AG04450 (cell line): Measurements from ENCODE around the gene TTYH3. TPM values are rescaled to one million over a fixed set of nuclear protein-coding genes. Genes with fewer than 3 reads are reported as not detected.

ENCODE experiments used
- CTCF ChIA-PET: fragments of 300-600, 350-600 bp; formaldehyde crosslinking; extraction: SDS; loops from one replicate; lab custom pipeline; 2022; ENCODE audit warnings: antibody characterized with exemption, inconsistent platforms; lab: Charles Lee
- POLR2A ChIA-PET: fragments of 350-600 bp; formaldehyde crosslinking; extraction: SDS; loops from one replicate; lab custom pipeline; 2021; ENCODE audit warnings: antibody characterized with exemption, inconsistent platforms; lab: Yijun Ruan, JAX
- DNase-seq: peaks from one replicate; pipeline ENCODE4 v3.0.0-alpha.2; 2011; ENCODE audit warnings: low read depth, low spot score
- H3K27ac ChIP-seq: one replicate; pipeline ENCODE4 v1.5.1; 2012; ENCODE audit warnings: low read depth, low read length, control low read depth
- H3K27me3 ChIP-seq: one replicate; pipeline ENCODE4 v1.6.0; 2012; ENCODE audit warnings: low read length; ENCODE audit not compliant: control insufficient read depth, insufficient read depth
- H3K4me3 ChIP-seq: 2 replicates; pipeline ENCODE4 v1.5.1; 2011; ENCODE audit warnings: mild to moderate bottlenecking, low read depth, low read length, control low read depth
- H3K9me3 ChIP-seq: 2 replicates; pipeline ENCODE4 v1.5.1; 2012; ENCODE audit warnings: low read length; ENCODE audit not compliant: control insufficient read depth, insufficient read depth
- polyA plus RNA-seq: library from polyadenylated mRNA; depleted of rRNA; stranded (reverse); fragments of >200 nt; gene quantifications from 2 replicates; pipeline ENCODE4 v1.2.3, GENCODE V29; 2011
- TF ChIP-seq, protein P1 (sequence below): IDR thresholded peaks from 2 replicates; pipeline ENCODE4 v1.5.1; 2011; ENCODE audit warnings: low read depth, low read length, control low read depth, inconsistent platforms

The TTYH3 gene
- polyA plus RNA-seq, 1 experiment: 30.8 TPM

DNA sequence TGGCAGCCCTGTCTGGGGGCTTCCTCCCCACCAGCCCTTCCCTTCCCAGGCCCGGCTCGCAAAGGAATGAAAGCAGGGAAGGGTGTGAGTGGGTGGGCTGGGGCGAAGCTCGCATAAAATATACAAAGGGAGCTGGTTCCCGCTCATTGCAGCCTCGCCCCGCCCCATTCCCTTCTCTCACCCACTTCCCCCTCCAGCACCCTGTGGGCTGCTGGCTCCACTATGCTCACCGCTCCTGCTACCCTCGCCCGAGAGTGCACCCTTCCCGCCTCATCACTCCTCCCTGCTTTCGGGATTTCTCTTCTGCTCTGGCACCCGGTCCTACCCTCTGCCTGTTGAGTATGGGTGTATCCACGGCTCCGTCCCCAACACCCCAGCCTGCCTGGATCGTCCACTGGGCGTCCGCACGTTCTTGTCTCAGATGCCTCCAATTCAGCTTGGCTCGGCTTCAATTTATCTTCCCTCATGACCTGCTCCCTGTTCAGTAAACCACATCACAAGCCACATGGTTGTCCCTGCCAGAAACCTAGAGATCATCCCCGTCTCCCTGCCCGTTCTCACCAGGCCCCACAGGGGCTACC is 14.4 kb upstream of the TTYH3 start:
- ChIA-PET POLR2A (interaction anchor here (1.0 kb wide), 1 partner anchor 32 kb away, joined by 3 read pairs; no protein-coding TSS in a partner anchor), CTCF (interaction anchor here (1.2 kb wide), 1 partner anchor 8 kb away, joined by 4 read pairs; no protein-coding TSS in a partner anchor)
- H3K27ac ChIP-seq: no peak overlapping the region
- no peaks in the 10 kb centered on the region for H3K27me3 ChIP-seq
- TF ChIP-seq, protein P1, sequence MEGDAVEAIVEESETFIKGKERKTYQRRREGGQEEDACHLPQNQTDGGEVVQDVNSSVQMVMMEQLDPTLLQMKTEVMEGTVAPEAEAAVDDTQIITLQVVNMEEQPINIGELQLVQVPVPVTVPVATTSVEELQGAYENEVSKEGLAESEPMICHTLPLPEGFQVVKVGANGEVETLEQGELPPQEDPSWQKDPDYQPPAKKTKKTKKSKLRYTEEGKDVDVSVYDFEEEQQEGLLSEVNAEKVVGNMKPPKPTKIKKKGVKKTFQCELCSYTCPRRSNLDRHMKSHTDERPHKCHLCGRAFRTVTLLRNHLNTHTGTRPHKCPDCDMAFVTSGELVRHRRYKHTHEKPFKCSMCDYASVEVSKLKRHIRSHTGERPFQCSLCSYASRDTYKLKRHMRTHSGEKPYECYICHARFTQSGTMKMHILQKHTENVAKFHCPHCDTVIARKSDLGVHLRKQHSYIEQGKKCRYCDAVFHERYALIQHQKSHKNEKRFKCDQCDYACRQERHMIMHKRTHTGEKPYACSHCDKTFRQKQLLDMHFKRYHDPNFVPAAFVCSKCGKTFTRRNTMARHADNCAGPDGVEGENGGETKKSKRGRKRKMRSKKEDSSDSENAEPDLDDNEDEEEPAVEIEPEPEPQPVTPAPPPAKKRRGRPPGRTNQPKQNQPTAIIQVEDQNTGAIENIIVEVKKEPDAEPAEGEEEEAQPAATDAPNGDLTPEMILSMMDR: no peak
- H3K9me3 ChIP-seq: no peaks in the 10 kb centered on the region
- no peak overlapping the region for H3K4me3 ChIP-seq
- no peak for DNase-seq

DNA sequence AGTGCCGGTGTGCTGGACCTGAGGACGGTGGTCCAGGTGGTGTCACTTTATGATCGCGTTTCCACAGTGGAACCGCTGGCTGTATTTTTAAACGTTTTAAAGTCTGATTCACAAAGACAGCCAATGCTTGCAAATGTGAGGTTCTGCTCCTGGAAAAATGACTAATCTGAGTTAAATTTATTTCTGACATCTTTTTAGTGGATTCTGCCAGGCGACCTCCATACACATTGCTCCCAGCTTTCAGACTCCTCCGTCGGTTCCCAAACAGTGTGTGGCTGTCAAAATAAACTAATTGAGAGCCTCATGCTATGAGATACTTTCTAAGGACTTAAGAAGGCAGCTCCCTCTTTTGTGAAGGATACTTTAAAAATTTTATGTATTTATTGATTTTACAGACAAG is 12.7 kb upstream of the TTYH3 start:
- DNase-seq: peak; percentile 44
- ChIA-PET POLR2A (interaction anchor here (0.6 to 2.9 kb wide), 2 partner anchors 9 to 12 kb away, joined by 3 to 10 read pairs; partner anchors contain the start of gene TTYH3), CTCF (interaction anchor here (1.0 to 1.1 kb wide), 2 partner anchors 52 to 167 kb away, joined by 3 read pairs; no protein-coding TSS in a partner anchor)
- TF ChIP-seq, protein P1: no peak
- Histone ChIP-seq H3K9me3 (no peaks in the 10 kb centered on the region), H3K27me3 (no peaks in the 10 kb centered on the region), H3K27ac (peak overlapping the region; percentile 39), H3K4me3 (peak overlapping the region; percentile 38)

DNA sequence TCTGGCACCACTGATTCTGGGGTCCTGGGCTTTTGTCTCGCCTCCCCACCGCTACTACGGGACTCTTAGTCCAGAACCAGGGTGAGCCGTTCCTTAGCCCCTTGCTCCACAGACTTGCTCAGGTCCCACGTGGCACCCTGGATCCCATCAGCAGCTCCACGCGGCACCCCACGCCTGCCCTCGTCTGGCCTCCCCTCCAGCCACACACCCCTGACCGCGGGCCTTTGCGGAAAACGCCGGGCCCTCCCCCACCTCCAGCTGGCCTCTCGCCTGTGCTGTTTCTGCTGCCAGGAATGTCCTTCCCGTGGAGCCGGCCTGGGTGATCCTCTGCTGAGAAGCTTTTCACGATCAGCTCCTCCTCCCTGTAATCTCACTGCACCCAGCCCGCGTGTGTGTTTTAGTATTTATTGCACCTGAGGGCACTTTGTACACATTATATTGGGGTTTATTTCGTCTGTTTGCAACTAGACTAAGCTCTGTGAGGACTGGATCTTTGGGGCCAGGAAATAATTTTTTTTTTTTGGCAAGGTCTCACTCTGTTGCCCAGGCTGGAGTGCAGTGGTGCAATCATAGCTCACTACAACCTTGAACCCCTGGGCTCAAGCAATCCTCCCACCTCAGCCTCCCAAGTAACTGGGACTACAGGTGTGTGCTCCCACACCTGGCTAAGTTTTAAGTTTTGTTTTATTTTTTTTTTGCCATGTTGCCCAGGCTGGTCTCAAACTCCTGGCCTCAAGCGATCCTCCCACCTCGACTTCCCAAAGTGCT is 10.5 kb upstream of the TTYH3 start:
- CTCF ChIA-PET: interaction anchor here (0.6 to 1.1 kb wide), 4 partner anchors 10 to 137 kb away, joined by 3 to 4 read pairs (median 4); no protein-coding TSS in a partner anchor
- POLR2A ChIA-PET: interaction anchor here (0.6 to 2.9 kb wide), 2 partner anchors 10 to 199 kb away, joined by 3 to 10 read pairs; partner anchors contain the start of gene TTYH3

DNA sequence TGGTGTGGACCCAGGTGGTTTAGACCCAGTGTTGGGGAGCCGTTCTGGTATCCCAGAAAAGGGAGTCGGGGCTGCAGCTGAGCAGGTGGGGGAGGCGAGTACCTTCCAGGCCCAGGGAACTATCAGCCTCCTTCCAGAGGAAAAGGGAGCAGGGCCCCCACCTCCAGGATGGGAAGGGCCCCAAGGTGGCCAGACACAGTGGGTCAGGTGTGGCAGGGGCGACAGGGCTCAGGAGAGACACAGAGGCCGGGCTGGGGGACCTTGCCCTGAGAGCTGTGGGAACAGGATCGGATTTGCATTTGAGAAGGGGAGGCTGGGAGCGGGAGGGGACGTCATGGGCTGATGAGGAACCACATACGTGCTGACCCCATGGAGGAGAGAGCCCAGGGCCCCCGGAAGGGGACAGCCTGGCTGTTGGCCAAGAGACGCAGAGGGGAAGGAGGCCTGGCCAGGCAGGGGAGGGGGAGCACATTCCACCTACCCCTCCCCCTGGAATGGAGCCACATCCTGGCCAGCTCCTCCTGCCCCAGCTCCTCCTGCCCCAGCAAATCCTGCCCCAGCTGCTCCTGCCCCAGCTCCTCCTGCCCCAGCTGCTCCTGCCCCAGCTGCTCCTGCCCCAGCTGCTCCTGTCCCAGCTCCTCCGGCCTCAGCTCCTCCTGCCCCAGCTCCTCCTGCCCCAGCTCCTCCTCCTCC is 9.7 kb upstream of the TTYH3 start:
- TF ChIP-seq, protein P1: no peak
- Histone ChIP-seq H3K4me3 (no peak overlapping the region), H3K27me3 (no peaks in the 10 kb centered on the region), H3K27ac (no peak overlapping the region), H3K9me3 (no peaks in the 10 kb centered on the region; the same call in 1 of the 2 replicates)
- ChIA-PET CTCF (interaction anchor here (0.7 kb wide), 1 partner anchor 11 kb away, joined by 4 read pairs; no protein-coding TSS in a partner anchor), POLR2A (interaction anchor here (0.6 to 2.9 kb wide), 2 partner anchors 9 to 173 kb away, joined by 4 to 10 read pairs; partner anchors contain the start of gene TTYH3)
- DNase-seq: no peak

More for the DNA sequence above, 10.5 kb upstream of the TTYH3 start:
- no peak for DNase-seq
- H3K27me3 ChIP-seq: no peaks in the 10 kb centered on the region
- H3K27ac ChIP-seq: peak overlapping the region; percentile 31
- TF ChIP-seq, protein P1: no peak
- H3K9me3 ChIP-seq: no peaks in the 10 kb centered on the region
- H3K4me3 ChIP-seq: no peak overlapping the region
